RWPE2 (cell line): ENCODE results near the gene LMTK3.

ENCODE experiments used
- ATAC-seq: fragments of 200-7000 bp; cut with Tn5 transposase; 3 replicates; pipeline ENCODE4 v1.9.1; 2021; ENCODE audit warnings: low read depth
- DNase-seq: peaks from one replicate; pipeline ENCODE4 v3.0.0-alpha.2; 2020; ENCODE audit warnings: low spot score
- H3K27ac ChIP-seq: fragments of 450-650 bp; 2 replicates; pipeline ENCODE4 v1.5.1; 2017; ENCODE audit warnings: mild to moderate bottlenecking; ENCODE audit not compliant: poor library complexity, severe bottlenecking
- H3K27me3 ChIP-seq: fragments of 250-450 bp; sonication (Bioruptor Pico); 2 replicates; pipeline ENCODE4 v1.5.1; 2021; ENCODE audit warnings: mild to moderate bottlenecking, moderate library complexity; ENCODE audit not compliant: insufficient read depth, poor library complexity, severe bottlenecking
- H3K36me3 ChIP-seq: fragments of 250-450 bp; sonication (Bioruptor Pico); 2 replicates; pipeline ENCODE4 v1.5.1; 2020; ENCODE audit warnings: low read depth, mild to moderate bottlenecking, moderate library complexity
- H3K4me1 ChIP-seq: fragments of 250-450 bp; sonication (Bioruptor Pico); 2 replicates; pipeline ENCODE4 v1.5.1; 2021; ENCODE audit warnings: mild to moderate bottlenecking, moderate library complexity; ENCODE audit not compliant: insufficient read depth, poor library complexity, severe bottlenecking
- H3K4me3 ChIP-seq: fragments of 250-450 bp; sonication (Bioruptor Pico); 2 replicates; pipeline ENCODE4 v1.5.1; 2021; ENCODE audit warnings: mild to moderate bottlenecking, moderate library complexity; ENCODE audit not compliant: severe bottlenecking
- H3K9me3 ChIP-seq: fragments of 250-450 bp; sonication (Bioruptor Pico); 2 replicates; pipeline ENCODE4 v1.5.1; 2021; ENCODE audit warnings: mild to moderate bottlenecking, moderate library complexity; ENCODE audit not compliant: severe bottlenecking
- CTCF ChIP-seq: fragments of 450-650 bp; IDR thresholded peaks from one replicate; pipeline ENCODE4 v1.5.1; 2017; ENCODE audit warnings: mild to moderate bottlenecking, moderate library complexity; ENCODE audit not compliant: poor library complexity, severe bottlenecking

LMTK3 gene

GRCh38 chr19:48471836-48472235 lies 39.8 kb downstream of the LMTK3 start:
- DNase-seq, result no peak
- no peak for ATAC-seq
- Histone ChIP-seq H3K9me3 (no peaks in the 10 kb centered on the region), H3K27ac (no peak overlapping the region), H3K4me3 (no peak overlapping the region), H3K36me3 (peaks cover 62% of the 10 kb centered on the region), H3K4me1 (no peaks in the 10 kb centered on the region), H3K27me3 (no peaks in the 10 kb centered on the region)
- no peak for TF ChIP-seq CTCF

DNA sequence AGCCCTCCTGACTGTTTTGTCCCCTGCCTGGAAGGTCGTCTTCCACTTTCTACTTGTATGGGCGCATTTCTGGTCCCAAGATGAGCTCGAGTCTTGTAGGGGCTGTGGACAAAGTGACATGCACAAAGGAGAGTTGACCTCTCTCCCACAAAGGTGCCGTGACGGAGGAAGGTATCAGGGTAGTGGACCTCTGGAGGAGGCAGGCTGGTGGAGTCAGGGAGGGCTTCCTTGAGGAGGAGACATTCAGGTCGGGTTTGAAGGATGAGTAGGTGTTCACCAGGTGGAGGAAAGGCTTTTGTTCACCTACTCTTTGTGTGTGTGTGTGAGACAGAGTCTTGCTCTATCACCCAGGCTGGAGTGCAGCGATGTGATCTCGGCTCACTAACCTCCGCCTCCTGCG lies 40.8 kb downstream of the LMTK3 start:
- peaks cover 53% of the 10 kb centered on the region for H3K36me3 ChIP-seq
- H3K27ac ChIP-seq, result no peak overlapping the region
- DNase-seq (no peak), ATAC-seq (no peak)
- no peaks in the 10 kb centered on the region for H3K9me3 ChIP-seq
- H3K27me3 ChIP-seq, result no peaks in the 10 kb centered on the region
- no peaks in the 10 kb centered on the region for H3K4me1 ChIP-seq
- no peak overlapping the region for H3K4me3 ChIP-seq
- no peak for TF ChIP-seq CTCF

- peak overlapping the region; percentile 79 for H3K27ac ChIP-seq
- ATAC-seq, result no peak
- H3K4me1 ChIP-seq, result no peaks in the 10 kb centered on the region
- no peaks in the 10 kb centered on the region for H3K27me3 ChIP-seq
- peaks cover 45% of the 10 kb centered on the region for H3K36me3 ChIP-seq
- no peaks in the 10 kb centered on the region for H3K9me3 ChIP-seq
- H3K4me3 ChIP-seq, result peak overlapping the region; percentile 85
- no peak for DNase-seq
- TF ChIP-seq CTCF, result no peak
These were observed 41.5 kb downstream of the LMTK3 start for GRCh38 chr19:48469934-48470680.

- peak; percentile 91 for DNase-seq
- peak; percentile 64 for ATAC-seq
These were observed 42.2 kb downstream of the LMTK3 start, which contains the start of gene CYTH2 for GRCh38 chr19:48469289-48469881. CYTH2 (plus strand) TSS chr19:48469369; CDS start chr19:48469508, 139 bp downstream.

More at GRCh38 chr19:48469289-48469881, 42.2 kb downstream of the LMTK3 start, which contains the start of gene CYTH2:
- Histone ChIP-seq H3K27ac (peak within 1 kb of the TSS; percentile 79), H3K4me3 (peak within 1 kb of the TSS; percentile 85), H3K9me3 (no peaks in the 10 kb centered on the region), H3K36me3 (peaks cover 38% of the 10 kb centered on the region), H3K4me1 (no peaks in the 10 kb centered on the region), H3K27me3 (no peaks in the 10 kb centered on the region)
- TF ChIP-seq CTCF, result no peak
